GM19099 (cell line): ENCODE measurements around the gene ADGRB3.

ENCODE experiments used
- POLR2A ChIP-seq: IDR thresholded peaks from 3 replicates; pipeline ENCODE4 v1.6.1; 2011; ENCODE audit warnings: low read depth; ENCODE audit not compliant: insufficient read length; ENCODE audit errors: extremely low read depth

Gene ADGRB3

GRCh38 chr6:68990317-68990716 lies 355.2 kb downstream of the ADGRB3 start:
- no peak for TF ChIP-seq POLR2A

GRCh38 chr6:68993911-68994310 lies 358.8 kb downstream of the ADGRB3 start:
- no peak for TF ChIP-seq POLR2A

GRCh38 chr6:68994521-68994920 lies 359.4 kb downstream of the ADGRB3 start:
- TF ChIP-seq POLR2A = no peak

GRCh38 chr6:69005199-69005598 lies 370.1 kb downstream of the ADGRB3 start:
- TF ChIP-seq POLR2A = no peak

GRCh38 chr6:69007781-69008180 lies 372.7 kb downstream of the ADGRB3 start:
- TF ChIP-seq POLR2A = no peak

- no peak for TF ChIP-seq POLR2A
These were observed 377.1 kb downstream of the ADGRB3 start for GRCh38 chr6:69012211-69012610.

GRCh38 chr6:69012876-69013275 lies 377.8 kb downstream of the ADGRB3 start:
- no peak for TF ChIP-seq POLR2A

- no peak for TF ChIP-seq POLR2A
These were observed 383.8 kb downstream of the ADGRB3 start for GRCh38 chr6:69018906-69019305.

GRCh38 chr6:69019832-69020231 lies 384.8 kb downstream of the ADGRB3 start:
- TF ChIP-seq POLR2A = no peak

- no peak for TF ChIP-seq POLR2A
These were observed 387.9 kb downstream of the ADGRB3 start for GRCh38 chr6:69022993-69023392.

- TF ChIP-seq POLR2A = no peak
These were observed 391.2 kb downstream of the ADGRB3 start for GRCh38 chr6:69026243-69026642.

- no peak for TF ChIP-seq POLR2A
These were observed 391.6 kb downstream of the ADGRB3 start for GRCh38 chr6:69026715-69027114.

- TF ChIP-seq POLR2A = no peak
These were observed 392.8 kb downstream of the ADGRB3 start for GRCh38 chr6:69027861-69028260.

- TF ChIP-seq POLR2A = no peak
These were observed 403.8 kb downstream of the ADGRB3 start for GRCh38 chr6:69038841-69039240.

GRCh38 chr6:69042297-69042696 lies 407.2 kb downstream of the ADGRB3 start:
- no peak for TF ChIP-seq POLR2A

GRCh38 chr6:69044534-69044933 lies 409.5 kb downstream of the ADGRB3 start:
- TF ChIP-seq POLR2A = no peak

- no peak for TF ChIP-seq POLR2A
These were observed 424.3 kb downstream of the ADGRB3 start for GRCh38 chr6:69059413-69059812.

GRCh38 chr6:69061066-69061465 lies 426.0 kb downstream of the ADGRB3 start:
- no peak for TF ChIP-seq POLR2A

GRCh38 chr6:69063401-69063800 lies 428.3 kb downstream of the ADGRB3 start:
- no peak for TF ChIP-seq POLR2A

- TF ChIP-seq POLR2A = no peak
These were observed 429.1 kb downstream of the ADGRB3 start for GRCh38 chr6:69064226-69064625.
